AG04450 (cell line): ENCODE data around the gene DLX2. TPM values are rescaled to one million over a fixed set of nuclear protein-coding genes. Genes with fewer than 3 reads are reported as not detected.

Experiments used
- CTCF ChIA-PET: fragments of 300-600, 350-600 bp; formaldehyde crosslinking; extraction: SDS; loops from one replicate; lab custom pipeline; 2022; ENCODE audit warnings: antibody characterized with exemption, inconsistent platforms; lab: Charles Lee
- POLR2A ChIA-PET: fragments of 350-600 bp; formaldehyde crosslinking; extraction: SDS; loops from one replicate; lab custom pipeline; 2021; ENCODE audit warnings: antibody characterized with exemption, inconsistent platforms; lab: Yijun Ruan, JAX
- DNase-seq: peaks from one replicate; pipeline ENCODE4 v3.0.0-alpha.2; 2011; ENCODE audit warnings: low read depth, low spot score
- H3K27ac ChIP-seq: one replicate; pipeline ENCODE4 v1.5.1; 2012; ENCODE audit warnings: low read depth, low read length, control low read depth
- H3K27me3 ChIP-seq: one replicate; pipeline ENCODE4 v1.6.0; 2012; ENCODE audit warnings: low read length; ENCODE audit not compliant: control insufficient read depth, insufficient read depth
- H3K4me3 ChIP-seq: 2 replicates; pipeline ENCODE4 v1.5.1; 2011; ENCODE audit warnings: mild to moderate bottlenecking, low read depth, low read length, control low read depth
- H3K9me3 ChIP-seq: 2 replicates; pipeline ENCODE4 v1.5.1; 2012; ENCODE audit warnings: low read length; ENCODE audit not compliant: control insufficient read depth, insufficient read depth
- polyA plus RNA-seq: library from polyadenylated mRNA; depleted of rRNA; stranded (reverse); fragments of >200 nt; gene quantifications from 2 replicates; pipeline ENCODE4 v1.2.3, GENCODE V29; 2011
- TF ChIP-seq, protein P1 (sequence below): IDR thresholded peaks from 2 replicates; pipeline ENCODE4 v1.5.1; 2011; ENCODE audit warnings: low read depth, low read length, control low read depth, inconsistent platforms

The DLX2 gene
- polyA plus RNA-seq, 1 experiment: 0.10 TPM

- ChIA-PET POLR2A (no interaction called here), CTCF (interaction anchor here (0.6 to 5.7 kb wide), 4 partner anchors 9 to 326 kb away, joined by 3 to 34 read pairs (median 4); no protein-coding TSS in a partner anchor)
- H3K9me3 ChIP-seq: no peaks in the 10 kb centered on the region
- no peak overlapping the region for H3K27ac ChIP-seq
- TF ChIP-seq, protein P1, sequence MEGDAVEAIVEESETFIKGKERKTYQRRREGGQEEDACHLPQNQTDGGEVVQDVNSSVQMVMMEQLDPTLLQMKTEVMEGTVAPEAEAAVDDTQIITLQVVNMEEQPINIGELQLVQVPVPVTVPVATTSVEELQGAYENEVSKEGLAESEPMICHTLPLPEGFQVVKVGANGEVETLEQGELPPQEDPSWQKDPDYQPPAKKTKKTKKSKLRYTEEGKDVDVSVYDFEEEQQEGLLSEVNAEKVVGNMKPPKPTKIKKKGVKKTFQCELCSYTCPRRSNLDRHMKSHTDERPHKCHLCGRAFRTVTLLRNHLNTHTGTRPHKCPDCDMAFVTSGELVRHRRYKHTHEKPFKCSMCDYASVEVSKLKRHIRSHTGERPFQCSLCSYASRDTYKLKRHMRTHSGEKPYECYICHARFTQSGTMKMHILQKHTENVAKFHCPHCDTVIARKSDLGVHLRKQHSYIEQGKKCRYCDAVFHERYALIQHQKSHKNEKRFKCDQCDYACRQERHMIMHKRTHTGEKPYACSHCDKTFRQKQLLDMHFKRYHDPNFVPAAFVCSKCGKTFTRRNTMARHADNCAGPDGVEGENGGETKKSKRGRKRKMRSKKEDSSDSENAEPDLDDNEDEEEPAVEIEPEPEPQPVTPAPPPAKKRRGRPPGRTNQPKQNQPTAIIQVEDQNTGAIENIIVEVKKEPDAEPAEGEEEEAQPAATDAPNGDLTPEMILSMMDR: no peak
- H3K4me3 ChIP-seq: no peak overlapping the region
- H3K27me3 ChIP-seq: peaks cover 15% of the 10 kb centered on the region
- no peak for DNase-seq
Measured at GRCh38 chr2:172137109-172137508, 34.4 kb upstream of the DLX2 start.

- H3K27ac ChIP-seq: no peak overlapping the region
- no peak overlapping the region for H3K4me3 ChIP-seq
- peaks cover 9% of the 10 kb centered on the region for H3K27me3 ChIP-seq
- ChIA-PET POLR2A (no interaction called here), CTCF (interaction anchor here (0.9 to 5.7 kb wide), 2 partner anchors 7 to 37 kb away, joined by 3 to 34 read pairs; no protein-coding TSS in a partner anchor)
- no peak for DNase-seq
- no peaks in the 10 kb centered on the region for H3K9me3 ChIP-seq
- TF ChIP-seq, protein P1: no peak
Measured at GRCh38 chr2:172135446-172135845, 32.7 kb upstream of the DLX2 start.

- ChIA-PET POLR2A (no interaction called here), CTCF (interaction anchor here (0.5 to 0.6 kb wide), 3 partner anchors 41 to 350 kb away, joined by 3 to 4 read pairs (median 3); no protein-coding TSS in a partner anchor)
- TF ChIP-seq, protein P1: no peak
- peaks cover 6% of the 10 kb centered on the region for H3K27me3 ChIP-seq
- DNase-seq: no peak
- H3K4me3 ChIP-seq: no peak overlapping the region
- H3K27ac ChIP-seq: no peak overlapping the region
- H3K9me3 ChIP-seq: no peaks in the 10 kb centered on the region
Measured at GRCh38 chr2:172134270-172134669, 31.6 kb upstream of the DLX2 start.

DNA sequence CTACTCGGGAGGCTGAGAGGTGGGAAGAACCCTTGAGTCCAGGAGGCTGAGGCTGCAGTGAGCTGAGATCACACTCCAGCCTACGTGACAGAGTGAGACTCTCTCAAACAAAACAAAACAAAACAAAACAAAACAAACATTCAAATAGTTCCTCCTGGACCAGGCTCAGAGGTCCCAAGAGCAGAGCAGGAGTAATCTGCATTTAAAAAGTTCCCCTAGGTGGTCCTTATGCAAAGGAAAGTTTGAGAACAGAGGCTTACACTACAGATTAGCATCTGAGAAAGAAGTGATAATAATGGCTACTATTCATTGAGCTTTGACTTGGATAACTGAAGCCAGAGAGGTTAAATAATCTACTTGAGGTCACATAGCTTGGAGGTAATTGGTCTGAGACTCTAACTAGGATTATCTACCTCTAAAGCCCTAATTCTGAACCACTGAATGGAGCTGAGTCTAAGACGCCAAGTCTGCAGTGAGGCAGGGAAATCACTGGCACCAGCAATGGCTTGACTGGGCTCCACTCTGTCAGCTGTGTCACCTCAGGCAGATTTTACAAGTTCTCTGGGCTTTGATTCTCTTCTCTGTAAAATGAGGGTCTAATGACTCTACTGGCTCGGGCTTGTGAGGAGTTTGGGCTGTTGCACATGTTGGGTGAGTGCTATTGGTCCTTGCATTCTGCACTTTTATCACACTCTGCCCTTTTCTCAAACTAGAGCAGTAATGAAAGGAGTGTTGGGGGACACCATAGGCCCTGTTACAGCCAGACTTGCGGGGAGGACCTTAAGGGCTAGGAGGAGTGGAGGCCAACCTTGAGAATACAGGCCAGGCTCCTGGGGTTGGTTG lies 29.2 kb upstream of the DLX2 start:
- no peak overlapping the region for H3K27ac ChIP-seq
- no peaks in the 10 kb centered on the region for H3K9me3 ChIP-seq
- no peak overlapping the region for H3K4me3 ChIP-seq
- no peak for DNase-seq
- TF ChIP-seq, protein P1: no peak
- ChIA-PET POLR2A (no interaction called here), CTCF (interaction anchor here (1.0 to 1.7 kb wide), 6 partner anchors 18 to 559 kb away, joined by 3 to 6 read pairs (median 4); no protein-coding TSS in a partner anchor)
- H3K27me3 ChIP-seq: peaks cover 3% of the 10 kb centered on the region

GRCh38 chr2:172129404-172129803 lies 26.7 kb upstream of the DLX2 start:
- Histone ChIP-seq H3K27me3 (no peaks in the 10 kb centered on the region), H3K9me3 (no peaks in the 10 kb centered on the region), H3K27ac (no peak overlapping the region), H3K4me3 (no peak overlapping the region)
- TF ChIP-seq, protein P1: no peak
- CTCF ChIA-PET: interaction anchor here (0.5 to 4.1 kb wide), 8 partner anchors 8 to 423 kb away, joined by 3 to 42 read pairs (median 6); no protein-coding TSS in a partner anchor
- POLR2A ChIA-PET: no interaction called here
- no peak for DNase-seq
